Measurements from ENCODE around the gene TLCD3A.
"Not testable (repeated sequence)": the region's sequence is repeated elsewhere in the genome, so short reads cannot be mapped to it uniquely, and the experiment has no call there.

Gene TLCD3A

DNA sequence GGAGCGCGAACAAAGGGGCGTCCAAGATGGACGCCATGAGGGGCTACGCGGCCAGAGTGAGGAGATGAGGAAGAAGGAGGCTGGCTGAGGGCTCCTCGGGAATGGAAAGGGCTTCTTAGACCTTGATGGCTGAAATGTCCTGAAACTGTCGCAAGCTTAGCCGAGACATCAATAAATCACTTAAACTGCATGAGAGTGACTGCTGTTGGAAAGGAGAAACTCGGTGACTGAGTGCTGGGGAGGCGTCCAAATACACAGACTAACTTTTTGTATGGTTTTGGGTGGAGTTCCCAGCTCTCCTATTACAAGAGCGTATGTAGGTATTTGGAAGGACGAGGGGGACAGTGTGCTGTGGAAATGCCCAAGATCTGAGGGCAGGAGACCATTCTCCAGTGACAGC, 21.0 kb downstream of the TLCD3A start:
- peaks cover 4% of the 10 kb centered on the region for H4K20me1 ChIP-seq (ENCODE audit: insufficient read depth, low read length, poor library complexity, severe bottlenecking)
- no peak overlapping the region for H3K9ac ChIP-seq (ENCODE audit: low read depth, low read length, poor library complexity, severe bottlenecking)
- H3K79me2 ChIP-seq (ENCODE audit: insufficient read depth, low read length): peaks cover 26% of the 10 kb centered on the region
- peaks cover 3% of the 10 kb centered on the region; the same call in 1 of the 2 replicates for H3K36me3 ChIP-seq (ENCODE audit: insufficient read depth, low read length)
- H3K4me1 ChIP-seq (ENCODE audit: insufficient read depth, low read length, poor library complexity, severe bottlenecking): peaks cover 27% of the 10 kb centered on the region
- H3F3A ChIP-seq (ENCODE audit: low read depth): peaks cover 12% of the 10 kb centered on the region
- no peak overlapping the region for H3K4me3 ChIP-seq (ENCODE audit: low read length, poor library complexity, severe bottlenecking)
- no peak overlapping the region for H3K4me2 ChIP-seq (ENCODE audit: low read depth, low read length, poor library complexity, severe bottlenecking)
- no peak overlapping the region for H2AFZ ChIP-seq (ENCODE audit: low read length)
- TF ChIP-seq EZH2phosphoT487 (IDR thresholded peaks at IDR 0.05; ENCODE audit: borderline replicate concordance): no peak
- TF ChIP-seq, protein P1, sequence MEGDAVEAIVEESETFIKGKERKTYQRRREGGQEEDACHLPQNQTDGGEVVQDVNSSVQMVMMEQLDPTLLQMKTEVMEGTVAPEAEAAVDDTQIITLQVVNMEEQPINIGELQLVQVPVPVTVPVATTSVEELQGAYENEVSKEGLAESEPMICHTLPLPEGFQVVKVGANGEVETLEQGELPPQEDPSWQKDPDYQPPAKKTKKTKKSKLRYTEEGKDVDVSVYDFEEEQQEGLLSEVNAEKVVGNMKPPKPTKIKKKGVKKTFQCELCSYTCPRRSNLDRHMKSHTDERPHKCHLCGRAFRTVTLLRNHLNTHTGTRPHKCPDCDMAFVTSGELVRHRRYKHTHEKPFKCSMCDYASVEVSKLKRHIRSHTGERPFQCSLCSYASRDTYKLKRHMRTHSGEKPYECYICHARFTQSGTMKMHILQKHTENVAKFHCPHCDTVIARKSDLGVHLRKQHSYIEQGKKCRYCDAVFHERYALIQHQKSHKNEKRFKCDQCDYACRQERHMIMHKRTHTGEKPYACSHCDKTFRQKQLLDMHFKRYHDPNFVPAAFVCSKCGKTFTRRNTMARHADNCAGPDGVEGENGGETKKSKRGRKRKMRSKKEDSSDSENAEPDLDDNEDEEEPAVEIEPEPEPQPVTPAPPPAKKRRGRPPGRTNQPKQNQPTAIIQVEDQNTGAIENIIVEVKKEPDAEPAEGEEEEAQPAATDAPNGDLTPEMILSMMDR (conservative IDR thresholded peaks at IDR 0.05; ENCODE audit: low read length): no peak
- no peaks in the 10 kb centered on the region for H3K9me2 ChIP-seq (replicated peaks; ENCODE audit: low read depth, low read length)
- H3K9me3 ChIP-seq (ENCODE audit: insufficient read depth, low read depth, low read length): no peaks in the 10 kb centered on the region
- no peaks in the 10 kb centered on the region for H3K27me3 ChIP-seq (ENCODE audit: insufficient read depth, low read length, poor library complexity, severe bottlenecking)

GRCh38 chr17:755319-755961, 23.0 kb downstream of the TLCD3A start:
- not testable (repeated sequence) for H2AFZ ChIP-seq (ENCODE audit: low read length); H3K27me3 ChIP-seq (ENCODE audit: insufficient read depth, low read length, poor library complexity, severe bottlenecking); H3K4me3 ChIP-seq (ENCODE audit: low read length, poor library complexity, severe bottlenecking); H3K9ac ChIP-seq (ENCODE audit: low read depth, low read length, poor library complexity, severe bottlenecking); H3K9me2 ChIP-seq (replicated peaks; ENCODE audit: low read depth, low read length); H4K20me1 ChIP-seq (ENCODE audit: insufficient read depth, low read length, poor library complexity, severe bottlenecking); H3K4me2 ChIP-seq (ENCODE audit: low read depth, low read length, poor library complexity, severe bottlenecking); H3K9me3 ChIP-seq (ENCODE audit: insufficient read depth, low read depth, low read length)
- Histone ChIP-seq H3K4me1 (ENCODE audit: insufficient read depth, low read length, poor library complexity, severe bottlenecking) (peaks cover 16% of the 10 kb centered on the region), H3K36me3 (ENCODE audit: insufficient read depth, low read length) (peaks cover 16% of the 10 kb centered on the region; the same call in 1 of the 2 replicates), H3F3A (ENCODE audit: low read depth) (peaks cover 12% of the 10 kb centered on the region), H3K79me2 (ENCODE audit: insufficient read depth, low read length) (peaks cover 15% of the 10 kb centered on the region)

DNA sequence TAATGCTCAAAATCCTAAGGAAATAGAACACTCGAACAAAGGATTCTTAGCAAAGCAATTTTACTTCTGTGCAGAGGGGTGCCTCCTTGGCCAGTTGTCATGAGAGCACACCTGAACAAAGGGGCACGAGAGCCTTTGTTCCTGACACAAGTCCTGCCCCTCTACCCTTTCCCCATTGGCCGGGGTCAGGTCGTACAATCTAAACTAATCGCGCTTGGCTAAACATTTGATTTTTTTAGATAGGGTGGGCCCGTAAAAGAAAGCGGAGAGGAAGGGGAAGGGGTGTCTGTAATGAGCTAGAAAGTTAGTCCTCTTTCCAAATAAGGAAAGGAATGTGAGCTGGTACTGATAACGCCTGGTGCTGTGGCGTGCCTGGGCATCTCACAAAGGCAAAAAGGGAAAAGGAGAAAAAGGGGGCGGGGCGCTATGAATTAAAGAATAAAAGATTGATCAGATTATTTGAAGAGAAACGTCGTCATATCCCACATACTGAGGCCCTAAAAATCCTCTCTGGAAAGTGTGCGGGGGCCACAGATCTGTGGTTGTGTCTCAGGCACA, 23.7 kb downstream of the TLCD3A start:
- Histone ChIP-seq H3K36me3 (ENCODE audit: insufficient read depth, low read length) (peaks cover 16% of the 10 kb centered on the region; the same call in 1 of the 2 replicates), H3F3A (ENCODE audit: low read depth) (peaks cover 12% of the 10 kb centered on the region)
- H3K4me1 ChIP-seq (ENCODE audit: insufficient read depth, low read length, poor library complexity, severe bottlenecking); H4K20me1 ChIP-seq (ENCODE audit: insufficient read depth, low read length, poor library complexity, severe bottlenecking); H3K79me2 ChIP-seq (ENCODE audit: insufficient read depth, low read length); H3K9me3 ChIP-seq (ENCODE audit: insufficient read depth, low read depth, low read length); H3K27me3 ChIP-seq (ENCODE audit: insufficient read depth, low read length, poor library complexity, severe bottlenecking); H3K9ac ChIP-seq (ENCODE audit: low read depth, low read length, poor library complexity, severe bottlenecking); H2AFZ ChIP-seq (ENCODE audit: low read length); H3K9me2 ChIP-seq (replicated peaks; ENCODE audit: low read depth, low read length); H3K4me2 ChIP-seq (ENCODE audit: low read depth, low read length, poor library complexity, severe bottlenecking); H3K4me3 ChIP-seq (ENCODE audit: low read length, poor library complexity, severe bottlenecking): not testable (repeated sequence)

GRCh38 chr17:759964-760363, 27.6 kb downstream of the TLCD3A start:
- Histone ChIP-seq H2AFZ (ENCODE audit: low read length) (no peak overlapping the region), H3K4me2 (ENCODE audit: low read depth, low read length, poor library complexity, severe bottlenecking) (no peak overlapping the region), H3F3A (ENCODE audit: low read depth) (0 out of 2 replicates have a peak, but pooled peaks cover under 1% of the 10 kb centered on the region), H3K27me3 (ENCODE audit: insufficient read depth, low read length, poor library complexity, severe bottlenecking) (no peaks in the 10 kb centered on the region), H3K9me2 (replicated peaks; ENCODE audit: low read depth, low read length) (no peaks in the 10 kb centered on the region), H4K20me1 (ENCODE audit: insufficient read depth, low read length, poor library complexity, severe bottlenecking) (no peaks in the 10 kb centered on the region), H3K36me3 (ENCODE audit: insufficient read depth, low read length) (peaks cover 31% of the 10 kb centered on the region; the same call in 1 of the 2 replicates), H3K9ac (ENCODE audit: low read depth, low read length, poor library complexity, severe bottlenecking) (no peak overlapping the region), H3K9me3 (ENCODE audit: insufficient read depth, low read depth, low read length) (no peaks in the 10 kb centered on the region), H3K79me2 (ENCODE audit: insufficient read depth, low read length) (no peaks in the 10 kb centered on the region), H3K4me1 (ENCODE audit: insufficient read depth, low read length, poor library complexity, severe bottlenecking) (no peaks in the 10 kb centered on the region), H3K4me3 (ENCODE audit: low read length, poor library complexity, severe bottlenecking) (no peak overlapping the region)
- TF ChIP-seq, protein P1 (conservative IDR thresholded peaks at IDR 0.05; ENCODE audit: low read length): no peak
- TF ChIP-seq EZH2phosphoT487 (IDR thresholded peaks at IDR 0.05; ENCODE audit: borderline replicate concordance): no peak

Data from Loucy (cell line).